B cell (primary cell): ENCODE measurements around the gene KCNE3. TPM values are rescaled to one million over a fixed set of nuclear protein-coding genes. Genes with fewer than 3 reads are reported as not detected.

ENCODE experiments used
- ATAC-seq: fragments of 200-7000 bp; cut with Tn5 transposase; one replicate; pipeline ENCODE4 v1.10.0; 2021; ENCODE audit warnings: low read depth, mild to moderate bottlenecking, moderate number of reproducible peaks, moderate library complexity
- CTCF ChIA-PET: fragments of 350-600 bp; sonication (Branson Sonifier 250); formaldehyde crosslinking; loops from one replicate; lab custom pipeline; 2021; ENCODE audit warnings: antibody characterized with exemption, inconsistent platforms; lab: Charles Lee
- POLR2A ChIA-PET: fragments of 350-600 bp; sonication (Branson Sonifier 250); formaldehyde crosslinking; loops from one replicate; lab custom pipeline; 2021; ENCODE audit warnings: antibody characterized with exemption; lab: Charles Lee
- DNase-seq: peaks from one replicate; pipeline ENCODE4 v3.0.0; 2013
- H2AFZ ChIP-seq: 2 replicates; pipeline ENCODE4 v1.6.1; 2012; ENCODE audit warnings: mild to moderate bottlenecking, low read depth, low read length; ENCODE audit not compliant: insufficient read depth, poor library complexity, severe bottlenecking
- H3K27ac ChIP-seq, 2 donors: 1 replicate in 1 of 2; 2 replicates in 1 of 2; pipeline ENCODE4 v1.5.1; 2012 to 2013; ENCODE audit warnings: low read length in 2 of 2, mild to moderate bottlenecking in 2 of 2, moderate library complexity in 1 of 2
- H3K27me3 ChIP-seq, 4 experiments: fragments of 200-600 bp in 1 of 4; sonication (generic) in 1 of 4; replicated peaks in 1 of 4; 1 replicate in 2 of 4; 2 replicates in 2 of 4; pipeline versions ENCODE4 v1.6.1 to v1.7.0; 2013 to 2016; ENCODE audit warnings: low read length in 3 of 4, mild to moderate bottlenecking in 2 of 4, mixed read lengths in 1 of 4, moderate library complexity in 1 of 4; ENCODE audit not compliant: insufficient read depth in 4 of 4, control insufficient read depth in 3 of 4; ENCODE audit errors: control extremely low read depth in 1 of 4
- H3K36me3 ChIP-seq, 2 experiments: replicated peaks in 1 of 2; 1 replicate in 1 of 2; 2 replicates in 1 of 2; pipeline versions ENCODE4 v1.6.1 to v1.7.1; 2013; ENCODE audit warnings: low read length in 1 of 2; ENCODE audit not compliant: insufficient read depth in 2 of 2, control insufficient read depth in 1 of 2; ENCODE audit errors: control extremely low read depth in 1 of 2, extremely low read depth in 1 of 2
- H3K4me1 ChIP-seq, 2 donors: fragments of 200-600 bp in 1 of 2; sonication (generic) in 1 of 2; 1 replicate in 1 of 2; 2 replicates in 1 of 2; pipeline versions ENCODE4 v1.5.1 to v1.6.1; 2013 to 2017; ENCODE audit warnings: low read length in 2 of 2; ENCODE audit not compliant: control insufficient read depth in 2 of 2, insufficient read depth in 2 of 2
- H3K4me2 ChIP-seq: replicated peaks from 2 replicates; pipeline ENCODE3; 2012; ENCODE audit warnings: mild to moderate bottlenecking, low read depth, low read length; ENCODE audit not compliant: poor library complexity, severe bottlenecking
- H3K4me3 ChIP-seq, 5 experiments: fragments of 200-600 bp in 1 of 5; sonication (generic) in 1 of 5; 1 replicate in 3 of 5; 2 replicates in 2 of 5; pipeline versions ENCODE4 v1.5.1 to v1.7.0; 2011 to 2016; ENCODE audit warnings: low read length in 4 of 5, mild to moderate bottlenecking in 4 of 5, low read depth in 2 of 5, control low read depth in 1 of 5, moderate library complexity in 1 of 5; ENCODE audit not compliant: insufficient read depth in 1 of 5; ENCODE audit errors: control extremely low read depth in 1 of 5, extremely low read depth in 1 of 5
- H3K79me2 ChIP-seq: fragments of 200-600 bp; sonication (generic); one replicate; pipeline ENCODE4 v1.6.0; 2016; ENCODE audit warnings: low read length; ENCODE audit not compliant: control insufficient read depth, insufficient read depth
- H3K9ac ChIP-seq: fragments of 200-600 bp; sonication (generic); 2 replicates; pipeline ENCODE4 v1.6.1; 2017; ENCODE audit warnings: mild to moderate bottlenecking, low read length, moderate library complexity
- H3K9me3 ChIP-seq, 3 donors: one replicate each; pipeline versions ENCODE4 v1.6.1 to v1.7.1; 2013; ENCODE audit warnings: low read length in 2 of 3; ENCODE audit not compliant: control insufficient read depth in 2 of 3, insufficient read depth in 1 of 3; ENCODE audit errors: control extremely low read depth in 1 of 3
- H4K20me1 ChIP-seq: 2 replicates; pipeline ENCODE4 v1.6.0; 2012; ENCODE audit warnings: mild to moderate bottlenecking, low read length; ENCODE audit not compliant: insufficient read depth, control insufficient read depth, poor library complexity, severe bottlenecking
- H3K27ac Mint-ChIP-seq: one replicate; pipeline ENCODE4 v1.8.0; 2021; ENCODE audit warnings: mixed read lengths
- H3K27me3 Mint-ChIP-seq: one replicate; pipeline ENCODE4 v1.8.0; 2021; ENCODE audit warnings: mixed read lengths
- H3K4me1 Mint-ChIP-seq: one replicate; pipeline ENCODE4 v1.8.0; 2021; ENCODE audit warnings: mixed read lengths
- H3K4me3 Mint-ChIP-seq: one replicate; pipeline ENCODE4 v1.8.0; 2021; ENCODE audit warnings: mixed read lengths
- H3K9me3 Mint-ChIP-seq: one replicate; pipeline ENCODE4 v1.8.0; 2022; ENCODE audit warnings: mixed read lengths; ENCODE audit not compliant: insufficient read depth
- CTCF ChIP-seq: fragments of 200-600 bp; IDR thresholded peaks from one replicate; pipeline ENCODE4 v1.8.0; 2022; ENCODE audit warnings: antibody characterized with exemption, mild to moderate bottlenecking
- EZH2 ChIP-seq: IDR thresholded peaks from 2 replicates; pipeline ENCODE4 v1.6.1; 2012; ENCODE audit warnings: borderline replicate concordance, low read depth, mild to moderate bottlenecking, moderate library complexity, low read length; ENCODE audit not compliant: insufficient read depth, poor library complexity, severe bottlenecking
- WGBS: methylation state at CpG from one replicate; pipeline ENCODE4 v1.1.5; 2013; ENCODE audit warnings: missing lambda C conversion rate; ENCODE audit not compliant: insufficient coverage; 5-methylcytosine and 5-hydroxymethylcytosine counted together
- intact Hi-C: fragments of 100-400 bp; cut with micrococcal nuclease; formaldehyde crosslinking; loops from one replicate; pipeline ENCODE4 v1.10.0; 2022
- polyA plus RNA-seq: library from polyadenylated mRNA; depleted of rRNA; stranded (reverse); fragments of >200 nt; gene quantifications from 2 replicates; pipeline ENCODE4 v1.2.3, GENCODE V29; 2012
- total RNA-seq, 2 donors: library from RNA; stranded (reverse); fragments of 120-200 nt in 1 of 2; gene quantifications; 1 replicate in 1 of 2; 2 replicates in 1 of 2; pipeline versions ENCODE4 v1.2.3 to v1.2.4, GENCODE V29; 2013 to 2022

The KCNE3 gene
- total and polyA plus RNA-seq, 2 donors (not counting 1 experiment from before 2014, with no cell fraction given), result 0.85 TPM; not detected in 1

GRCh38 chr11:74418509-74418895, 48.8 kb downstream of the KCNE3 start:
- H3K36me3 ChIP-seq, result no peaks in the 10 kb centered on the region
- H3K9ac ChIP-seq, result no peak overlapping the region
- ATAC-seq (no peak), DNase-seq (no peak)
- Mint-ChIP-seq H3K27me3 (peaks cover 12% of the 10 kb centered on the region), H3K9me3 (no peaks in the 10 kb centered on the region), H3K27ac (no peak overlapping the region), H3K4me3 (no peak overlapping the region), H3K4me1 (no peaks in the 10 kb centered on the region)
- intact Hi-C loops, result no loop called here
- ChIA-PET POLR2A (no interaction called here), CTCF (interaction anchor here (3.0 kb wide), 1 partner anchor 29 kb away, joined by 12 read pairs; no protein-coding TSS in a partner anchor)
- H2AFZ ChIP-seq, result no peak overlapping the region
- TF ChIP-seq CTCF, result no peak
- TF ChIP-seq EZH2, result no peak
- no peaks in the 10 kb centered on the region for H3K4me1 ChIP-seq
- no peak overlapping the region for H3K27ac ChIP-seq
- no peaks in the 10 kb centered on the region for H3K79me2 ChIP-seq
- no peaks in the 10 kb centered on the region for H3K9me3 ChIP-seq
- H3K4me2 ChIP-seq, result no peak overlapping the region
- no CpG with 5 or more reads among the region's 1 CpG for WGBS
- H3K4me3 ChIP-seq, result no peak overlapping the region
- no peaks in the 10 kb centered on the region for H4K20me1 ChIP-seq
- H3K27me3 ChIP-seq, result peaks cover 0 to 3% (median 0%) of the 10 kb centered on the region in 4 experiments

GRCh38 chr11:74417860-74418508, 49.4 kb downstream of the KCNE3 start:
- no peak for ATAC-seq
- intact Hi-C loops, result no loop called here
- Histone ChIP-seq H3K4me1 (no peaks in the 10 kb centered on the region), H3K27ac (no peak overlapping the region), H3K27me3 (peaks cover 0 to 3% (median 0%) of the 10 kb centered on the region in 4 experiments), H3K9ac (no peak overlapping the region), H3K79me2 (no peaks in the 10 kb centered on the region), H2AFZ (no peak overlapping the region), H3K9me3 (no peaks in the 10 kb centered on the region), H3K4me2 (no peak overlapping the region), H3K36me3 (no peaks in the 10 kb centered on the region), H3K4me3 (no peak overlapping the region), H4K20me1 (no peaks in the 10 kb centered on the region)
- ChIA-PET CTCF (no interaction called here), POLR2A (no interaction called here)
- Mint-ChIP-seq H3K4me1 (no peaks in the 10 kb centered on the region), H3K27ac (no peak overlapping the region), H3K9me3 (no peaks in the 10 kb centered on the region), H3K4me3 (no peak overlapping the region), H3K27me3 (peaks cover 17% of the 10 kb centered on the region)
- 83% methylated on average over 1 of the region's 4 CpGs for WGBS
- no peak for DNase-seq
- no peak for TF ChIP-seq EZH2
- no peak for TF ChIP-seq CTCF
